HG02840 (cell line): Measurements from ENCODE around the gene NT5C.
A peak's percentile ranks its signal among the peaks of the same experiment; 100 is the strongest.

Experiments used
- ATAC-seq: cut with Tn5 transposase; IDR thresholded peaks from one replicate; pipeline ENCODE4 v1.9.1; 2021; ENCODE audit warnings: mild to moderate bottlenecking, moderate library complexity, moderate number of reproducible peaks; ENCODE audit not compliant: unreplicated experiment, low FRiP score

The NT5C gene

GRCh38 chr17:75096082-75096625 lies 35.4 kb downstream of the NT5C start:
- no peak for ATAC-seq

GRCh38 chr17:75094871-75095399 lies 36.6 kb downstream of the NT5C start:
- ATAC-seq, result no peak

- ATAC-seq, result no peak
Observed at GRCh38 chr17:75093548-75094158, 37.9 kb downstream of the NT5C start.

GRCh38 chr17:75091855-75092327 lies 39.7 kb downstream of the NT5C start:
- ATAC-seq, result no peak

- no peak for ATAC-seq
Observed at GRCh38 chr17:75090871-75091854, 40.4 kb downstream of the NT5C start.

- no peak for ATAC-seq
Observed at GRCh38 chr17:75088465-75089417, 42.8 kb downstream of the NT5C start.

GRCh38 chr17:75087558-75088453 lies 43.7 kb downstream of the NT5C start, which contains the start of gene SLC16A5:
Gene SLC16A5 (plus strand): TSS chr17:75087954. CDS start chr17:75093637, 5,683 bp downstream.
- peak; percentile 58 for ATAC-seq

GRCh38 chr17:75087182-75087557 lies 44.4 kb downstream of the NT5C start:
- ATAC-seq, result no peak

GRCh38 chr17:75086496-75087181 lies 44.9 kb downstream of the NT5C start:
- ATAC-seq, result no peak

GRCh38 chr17:75084039-75084660 lies 47.4 kb downstream of the NT5C start:
- no peak for ATAC-seq

GRCh38 chr17:75082683-75083082 lies 48.9 kb downstream of the NT5C start:
- no peak for ATAC-seq

GRCh38 chr17:75081611-75082540 lies 49.7 kb downstream of the NT5C start:
- no peak for ATAC-seq
